Measurements from ENCODE around the gene OOSP2.
"Not testable (repeated sequence)": the region's sequence is repeated elsewhere in the genome, so short reads cannot be mapped to it uniquely, and the experiment has no call there.

The OOSP2 gene, protein sequence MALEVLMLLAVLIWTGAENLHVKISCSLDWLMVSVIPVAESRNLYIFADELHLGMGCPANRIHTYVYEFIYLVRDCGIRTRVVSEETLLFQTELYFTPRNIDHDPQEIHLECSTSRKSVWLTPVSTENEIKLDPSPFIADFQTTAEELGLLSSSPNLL

GRCh38 chr11:60040109-60040508 lies at the start of gene OOSP2:
Gene OOSP2, plus strand, starts transcription at chr11:60040409. Its CDS starts 51 bp downstream, at chr11:60040460.
- no peak for DNase-seq (ENCODE audit: low read depth in 1 of 2, low spot score in 1 of 2)

- DNase-seq (ENCODE audit: low read depth in 1 of 2, low spot score in 1 of 2), result no peak
Measured at GRCh38 chr11:59990421-59990820, 49.8 kb upstream of the OOSP2 start.

- no peak for DNase-seq (ENCODE audit: low read depth in 1 of 2, low spot score in 1 of 2)
Measured at GRCh38 chr11:59992425-59992824, 47.8 kb upstream of the OOSP2 start.

GRCh38 chr11:59997800-59998199 lies 42.4 kb upstream of the OOSP2 start:
- no peak for DNase-seq (ENCODE audit: low read depth in 1 of 2, low spot score in 1 of 2)

- no peak for DNase-seq (ENCODE audit: low read depth in 1 of 2, low spot score in 1 of 2)
Measured at GRCh38 chr11:59999691-60000090, 40.5 kb upstream of the OOSP2 start.

- DNase-seq (ENCODE audit: low read depth in 1 of 2, low spot score in 1 of 2), result no peak
Measured at GRCh38 chr11:60003729-60004128, 36.5 kb upstream of the OOSP2 start.

- DNase-seq (ENCODE audit: low read depth in 1 of 2, low spot score in 1 of 2), result no peak
Measured at GRCh38 chr11:60005360-60005759, 34.8 kb upstream of the OOSP2 start.

- no peak for DNase-seq (ENCODE audit: low read depth in 1 of 2, low spot score in 1 of 2)
Measured at GRCh38 chr11:60016881-60017280, 23.3 kb upstream of the OOSP2 start, which contains the start of gene OOSP4B. Gene OOSP4B, plus strand, starts transcription at chr11:60017181.

DNA sequence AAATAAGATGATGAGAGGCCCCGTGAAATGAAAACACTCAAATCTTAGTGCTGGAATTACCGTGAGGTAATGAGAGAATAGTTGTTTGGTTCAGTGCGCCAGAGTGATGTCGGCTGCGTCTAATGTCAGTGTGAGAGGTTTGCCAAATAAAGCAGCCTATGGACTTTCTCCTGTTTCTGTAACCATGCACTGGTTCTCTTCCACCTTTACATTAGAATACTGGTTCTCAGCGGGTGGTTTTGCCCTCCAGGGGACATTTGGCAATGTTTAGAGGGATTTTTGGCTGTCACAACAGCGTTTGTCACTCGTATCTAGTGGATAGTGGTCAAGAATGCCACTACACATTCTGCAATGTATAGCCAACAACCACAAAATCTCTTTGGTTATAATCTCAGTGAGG lies 22.2 kb upstream of the OOSP2 start:
- DNase-seq (ENCODE audit: low read depth in 1 of 2, low spot score in 1 of 2), result no peak

- DNase-seq (ENCODE audit: low read depth in 1 of 2, low spot score in 1 of 2), result not testable (repeated sequence)
Measured at GRCh38 chr11:60020376-60020775, 19.8 kb upstream of the OOSP2 start.

DNA sequence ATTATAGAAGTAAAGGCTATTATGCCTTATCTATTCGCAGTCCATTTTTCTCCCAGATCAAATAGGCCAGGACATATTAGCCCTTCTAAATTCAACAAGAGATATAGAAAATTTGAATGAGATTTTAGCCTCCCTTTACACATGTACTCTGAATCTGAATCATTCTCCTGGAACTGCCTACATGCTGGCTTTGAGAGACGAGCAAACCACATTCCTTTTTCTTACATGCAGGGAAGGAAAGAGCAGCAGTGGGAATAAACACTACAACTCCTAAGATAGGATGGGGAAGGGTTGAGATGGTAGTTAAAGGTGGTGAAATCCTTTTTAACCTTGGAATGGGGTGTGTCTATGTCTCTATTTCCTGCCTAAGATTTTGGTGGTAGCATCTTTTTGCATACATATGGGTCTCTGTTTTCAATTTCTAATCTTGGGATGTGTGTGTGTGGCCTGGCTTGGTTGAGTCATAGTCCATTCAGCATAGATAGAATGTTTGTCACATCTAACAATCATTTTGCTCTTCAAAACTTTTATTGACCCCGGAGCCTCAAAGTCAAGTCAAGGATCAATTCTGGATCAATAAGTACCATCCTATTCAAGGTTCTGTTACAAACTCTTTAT lies 11.1 kb upstream of the OOSP2 start:
- no peak for DNase-seq (ENCODE audit: low read depth in 1 of 2, low spot score in 1 of 2)

- DNase-seq (ENCODE audit: low read depth in 1 of 2, low spot score in 1 of 2), result not testable (repeated sequence)
Measured at GRCh38 chr11:60050422-60050821, 10.2 kb downstream of the OOSP2 start.

GRCh38 chr11:60050839-60051238 lies 10.6 kb downstream of the OOSP2 start:
- DNase-seq (ENCODE audit: low read depth in 1 of 2, low spot score in 1 of 2), result not testable (repeated sequence)

DNA sequence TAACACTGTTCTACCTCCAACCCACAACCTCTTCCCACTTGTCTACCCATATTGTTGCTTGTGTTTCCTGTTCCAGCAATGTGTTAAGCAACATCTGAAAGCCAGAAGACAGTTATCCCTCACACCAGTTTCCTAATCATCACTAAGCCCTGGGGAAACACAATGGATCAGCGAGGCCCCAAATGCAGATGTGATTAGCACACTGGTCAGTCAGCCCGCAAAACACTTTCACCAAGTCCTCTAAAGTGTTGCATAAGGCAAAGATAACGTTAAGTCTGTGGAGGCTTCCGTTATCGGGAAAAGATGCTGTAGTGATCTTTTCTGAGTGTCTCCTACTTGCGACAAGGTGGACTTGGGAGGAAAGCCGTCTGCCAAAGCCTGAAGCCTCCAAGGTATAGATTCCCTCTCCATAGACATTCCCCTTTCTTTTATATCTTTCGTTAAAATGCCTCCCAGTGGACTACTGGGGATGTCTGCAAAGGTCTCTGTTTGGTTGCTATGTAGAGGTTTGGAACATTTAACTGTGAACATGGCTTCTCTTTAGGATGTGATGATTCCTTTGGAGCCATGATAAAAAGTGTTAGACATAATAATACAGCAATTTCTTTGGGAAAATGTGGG lies 16.2 kb downstream of the OOSP2 start, which contains the start of gene MS4A3:
Gene MS4A3 (plus strand): TSS at position 317 of the 621 bp plus-strand sequence. CDS start 4,496 bp downstream, outside the sequence.
- no peak for DNase-seq (ENCODE audit: low read depth in 1 of 2, low spot score in 1 of 2)

DNA sequence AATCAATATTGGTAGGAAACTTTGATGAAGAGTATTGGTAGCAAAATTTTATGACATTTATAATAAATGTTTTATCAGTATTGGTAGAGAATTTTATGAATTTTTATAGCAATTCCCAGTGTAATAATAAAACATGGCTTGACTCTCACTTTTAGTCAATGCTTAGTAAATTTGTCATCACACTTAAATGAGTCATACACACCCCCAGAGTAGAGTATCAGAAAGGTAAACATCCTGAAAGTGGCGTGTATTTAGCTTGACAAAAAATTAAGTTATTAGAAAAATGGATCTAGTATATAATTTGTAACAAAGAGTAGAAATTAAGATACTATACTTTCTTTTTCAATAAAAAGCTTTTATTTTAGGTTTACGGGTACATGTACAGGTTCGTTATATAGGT lies 18.8 kb downstream of the OOSP2 start:
- no peak for DNase-seq (ENCODE audit: low read depth in 1 of 2, low spot score in 1 of 2)

DNA sequence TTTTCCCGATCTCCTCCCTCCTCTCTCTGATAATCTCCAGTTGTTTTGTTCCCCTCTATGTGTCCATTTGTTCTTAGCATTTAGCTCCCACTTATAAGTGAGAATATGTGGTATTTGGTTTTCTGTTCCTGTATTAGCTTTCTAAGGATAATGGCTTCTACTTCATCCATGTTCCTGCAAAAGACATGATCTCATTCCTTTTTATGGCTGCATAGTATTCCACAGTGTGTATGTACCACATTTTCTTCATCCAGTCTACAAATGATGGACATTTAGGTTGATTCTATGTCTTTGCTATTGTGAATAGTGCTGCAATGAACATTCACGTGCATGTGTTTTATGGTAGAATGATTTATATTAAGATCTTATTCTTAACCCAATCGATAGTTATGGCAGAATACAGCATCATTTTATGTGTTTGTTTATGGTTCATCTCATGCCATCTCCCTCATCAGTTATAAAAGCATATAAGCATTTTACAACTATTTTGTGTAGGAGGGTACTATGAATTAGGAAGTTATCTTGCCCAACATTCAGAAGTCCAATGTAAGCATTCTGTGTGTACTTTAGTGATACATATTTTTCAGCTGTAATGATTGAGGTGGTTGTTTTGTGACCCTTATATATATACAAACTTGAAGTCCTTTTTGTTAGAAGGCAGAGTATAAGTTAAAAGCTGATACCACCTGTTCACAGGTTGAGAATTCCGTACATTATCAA lies 19.5 kb downstream of the OOSP2 start:
- no peak for DNase-seq (ENCODE audit: low read depth in 1 of 2, low spot score in 1 of 2)

DNA sequence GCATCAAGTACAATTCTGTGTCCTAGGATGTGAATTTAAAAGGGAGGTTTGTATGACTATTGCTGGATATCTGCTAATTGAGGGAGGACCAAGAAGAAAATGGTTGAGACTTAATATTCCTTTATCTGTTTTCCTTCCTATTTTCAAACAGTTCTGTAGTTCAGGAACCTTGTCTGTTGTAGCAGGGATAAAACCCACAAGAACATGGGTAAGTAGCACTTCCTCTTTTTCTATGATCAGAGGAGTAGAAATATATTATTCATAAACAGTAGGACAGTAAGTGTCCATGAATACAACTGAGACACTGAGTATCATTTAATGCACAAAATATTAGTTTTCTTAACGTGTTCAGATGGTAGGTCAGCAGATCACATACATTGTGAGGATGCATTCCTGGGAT lies 23.9 kb downstream of the OOSP2 start:
- DNase-seq (ENCODE audit: low read depth in 1 of 2, low spot score in 1 of 2), result no peak

DNA sequence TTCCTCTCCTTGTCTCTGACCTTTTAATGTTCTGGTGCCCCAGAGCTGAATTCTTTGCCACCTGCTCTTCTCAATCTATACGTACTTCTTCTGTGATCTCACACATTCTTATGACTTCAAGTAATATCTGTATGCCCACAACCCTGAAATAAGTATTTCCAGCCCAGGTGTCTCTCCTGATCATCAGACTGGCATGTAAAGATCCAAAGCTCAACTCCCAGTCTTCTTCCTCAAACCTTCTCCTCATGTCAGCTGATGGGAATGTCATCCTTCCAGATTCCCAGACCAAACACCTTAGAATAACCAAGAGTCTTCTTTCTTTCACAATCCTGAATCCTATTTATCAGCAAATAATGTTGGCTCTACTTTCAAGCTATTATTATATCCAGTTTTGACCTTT lies 25.6 kb downstream of the OOSP2 start:
- no peak for DNase-seq (ENCODE audit: low read depth in 1 of 2, low spot score in 1 of 2)

GRCh38 chr11:60069450-60069849 lies 29.2 kb downstream of the OOSP2 start:
- DNase-seq (ENCODE audit: low read depth in 1 of 2, low spot score in 1 of 2), result no peak

DNA sequence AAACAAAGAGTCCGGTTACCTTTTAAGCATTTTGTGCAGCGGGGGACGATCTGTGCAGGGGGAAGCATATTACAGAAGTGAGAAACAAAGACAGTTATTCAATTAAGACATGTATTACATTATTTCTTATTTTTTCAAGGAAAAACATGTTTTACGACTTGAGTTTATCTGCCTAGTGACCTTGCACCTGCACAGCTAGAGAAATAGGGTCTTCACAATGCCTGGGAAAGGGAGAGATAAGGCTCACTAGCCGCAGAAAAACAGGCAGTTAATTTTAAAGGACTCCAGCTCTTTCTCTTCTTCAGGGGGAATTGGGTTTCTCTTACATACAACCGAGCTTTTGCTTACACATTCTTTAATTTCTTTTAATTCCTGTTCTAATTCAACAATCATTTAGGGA lies 31.4 kb downstream of the OOSP2 start:
- not testable (repeated sequence) for DNase-seq (ENCODE audit: low read depth in 1 of 2, low spot score in 1 of 2)

GRCh38 chr11:60077216-60077817 lies 37.1 kb downstream of the OOSP2 start:
- no peak for DNase-seq (ENCODE audit: low read depth in 1 of 2, low spot score in 1 of 2)
